ENCODE data around the gene UGT1A6. TPM values are rescaled to one million over a fixed set of nuclear protein-coding genes. Genes with fewer than 3 reads are reported as not detected.

Gene UGT1A6
- total and polyA plus RNA-seq, 2 of the 4 experiments (the other 2 are of a cell fraction), result not detected

- Histone ChIP-seq H3K9ac (ENCODE audit: low read depth, low read length) (no peak within 1 kb of the TSS), H4K91ac (ENCODE audit: insufficient read depth, low read depth, low read length) (no peak within 1 kb of the TSS), H3K27me3 (ENCODE audit: control insufficient read depth, insufficient read depth, low read length) (peaks cover 2% of the 10 kb centered on the region), H2AK5ac (ENCODE audit: low read depth, low read length) (no peak within 1 kb of the TSS), H3K9me1 (ENCODE audit: insufficient read depth, low read length) (no peaks in the 10 kb centered on the region), H3K4me2 (ENCODE audit: low read depth, low read length) (no peak within 1 kb of the TSS), H3K4me3 (ENCODE audit: insufficient read depth, low read depth, low read length) (no peak within 1 kb of the TSS), H2AK9ac (replicated peaks; ENCODE audit: low read depth, low read length, poor library complexity) (no peak within 1 kb of the TSS), H3K4me1 (ENCODE audit: control insufficient read depth, insufficient read depth, low read length) (no peaks in the 10 kb centered on the region), H3K79me1 (ENCODE audit: low read depth in 1 of 2, low read length in 2 of 2) (no peaks in the 10 kb centered on the region), H3K4ac (ENCODE audit: low read depth, low read length) (no peak within 1 kb of the TSS), H2BK15ac (ENCODE audit: low read depth, low read length) (no peak within 1 kb of the TSS), H4K20me1 (ENCODE audit: insufficient read depth, low read length) (no peaks in the 10 kb centered on the region), H3K36me3 (ENCODE audit: control insufficient read depth, insufficient read depth, low read length) (no peaks in the 10 kb centered on the region), H4K5ac (ENCODE audit: low read depth, low read length) (no peak within 1 kb of the TSS), H4K8ac (ENCODE audit: low read depth in 2 of 2, low read length in 2 of 2) (no peak within 1 kb of the TSS), H3K56ac (ENCODE audit: extremely low read depth, insufficient read depth, low read length) (no peak within 1 kb of the TSS), H2BK5ac (ENCODE audit: low read depth, low read length, poor library complexity, severe bottlenecking) (no peak within 1 kb of the TSS), H3K9me3 (ENCODE audit: control insufficient read depth, insufficient read depth, low read length) (no peaks in the 10 kb centered on the region), H2BK20ac (ENCODE audit: low read depth, low read length) (no peak within 1 kb of the TSS), H3K23ac (ENCODE audit: low read depth, low read length) (no peak within 1 kb of the TSS), H3K18ac (ENCODE audit: low read depth, low read length) (no peak within 1 kb of the TSS), H3K27ac (ENCODE audit: insufficient read depth, low read length) (no peak within 1 kb of the TSS), H3K14ac (replicated peaks; ENCODE audit: low read depth, low read length) (no peak within 1 kb of the TSS), H2AFZ (replicated peaks; ENCODE audit: low read length, poor library complexity) (no peak within 1 kb of the TSS), H2BK120ac (ENCODE audit: low read depth, low read length) (no peak within 1 kb of the TSS)
- no peak for TF ChIP-seq RCOR1 (IDR thresholded peaks at IDR 0.05; ENCODE audit: insufficient replicate concordance, low read length)
- TF ChIP-seq MXI1 (IDR thresholded peaks at IDR 0.05; ENCODE audit: borderline replicate concordance, low read depth, low read length), result no peak
- no peak for TF ChIP-seq USF2 (IDR thresholded peaks at IDR 0.05; ENCODE audit: low read depth, low read length)
- no peak for TF ChIP-seq ELK1 (IDR thresholded peaks at IDR 0.05; ENCODE audit: borderline replicate concordance, low read depth, low read length)
- no peak for TF ChIP-seq BHLHE40 (IDR thresholded peaks at IDR 0.05; ENCODE audit: low read depth, low read length)
- TF ChIP-seq FOS (IDR thresholded peaks at IDR 0.05; ENCODE audit: low read depth, low read length), result no peak
- TF ChIP-seq NFE2L2 (IDR thresholded peaks at IDR 0.05; ENCODE audit: low read depth, low read length), result no peak
- TF ChIP-seq CTCF (conservative IDR thresholded peaks at IDR 0.05; ENCODE audit: low read depth, low read length), result no peak
- no peak for TF ChIP-seq RFX5 (IDR thresholded peaks at IDR 0.05; ENCODE audit: low read depth, low read length)
- TF ChIP-seq POLR2A (IDR thresholded peaks at IDR 0.05; ENCODE audit: low read depth, low read length), result no peak
- TF ChIP-seq CHD1 (IDR thresholded peaks at IDR 0.05; ENCODE audit: low read depth, low read length), result no peak
- TF ChIP-seq MAFK (IDR thresholded peaks at IDR 0.05; ENCODE audit: low read depth, low read length), result no peak
- no peak for TF ChIP-seq SMC3 (IDR thresholded peaks at IDR 0.05; ENCODE audit: low read depth, low read length)
- TF ChIP-seq CEBPB (IDR thresholded peaks at IDR 0.05; ENCODE audit: low read depth, low read length), result no peak
- no CpG with 5 or more reads among the region's 5 CpGs for WGBS, 2 experiments (ENCODE audit: extremely low coverage in 2 of 2, insufficient read length in 1 of 2)
- ATAC-seq (ENCODE audit: low read depth), result no peak
- dilution Hi-C loops (cut with HindIII; ENCODE audit: low sequenced_read_pairs, unreplicated experiment) (no loop called here), in situ Hi-C loops (cut with MboI; ENCODE audit: low sequenced_read_pairs) (no loop called here), intact Hi-C loops (cut with micrococcal nuclease) (loop anchor here (1.0 kb wide), 1 partner anchor 16 kb away; no protein-coding TSS in a partner anchor)
- POLR2A ChIA-PET (ENCODE audit: unreplicated experiment), result no interaction called here
- no TSS peak for BruUV-seq (replicated peaks)
- CTCF ChIA-PET, result interaction anchor here (0.6 kb wide), 1 partner anchor 28 kb away, joined by 3 read pairs; no protein-coding TSS in a partner anchor
- no peak for DNase-seq
These were observed 11.1 kb upstream of the UGT1A6 start, which contains the start of gene UGT1A7 for GRCh38 chr2:233681521-233682099. Gene UGT1A7 (plus strand): TSS chr2:233681901. CDS start chr2:233681938, 37 bp downstream.

All from IMR-90 (cell line).